ENCODE results near the gene RNF224. TPM values are rescaled to one million over a fixed set of nuclear protein-coding genes. Genes with fewer than 3 reads are reported as not detected.

The RNF224 gene
- total RNA-seq: 0.07 TPM in 1 of 2 replicates, not detected in the other

DNA sequence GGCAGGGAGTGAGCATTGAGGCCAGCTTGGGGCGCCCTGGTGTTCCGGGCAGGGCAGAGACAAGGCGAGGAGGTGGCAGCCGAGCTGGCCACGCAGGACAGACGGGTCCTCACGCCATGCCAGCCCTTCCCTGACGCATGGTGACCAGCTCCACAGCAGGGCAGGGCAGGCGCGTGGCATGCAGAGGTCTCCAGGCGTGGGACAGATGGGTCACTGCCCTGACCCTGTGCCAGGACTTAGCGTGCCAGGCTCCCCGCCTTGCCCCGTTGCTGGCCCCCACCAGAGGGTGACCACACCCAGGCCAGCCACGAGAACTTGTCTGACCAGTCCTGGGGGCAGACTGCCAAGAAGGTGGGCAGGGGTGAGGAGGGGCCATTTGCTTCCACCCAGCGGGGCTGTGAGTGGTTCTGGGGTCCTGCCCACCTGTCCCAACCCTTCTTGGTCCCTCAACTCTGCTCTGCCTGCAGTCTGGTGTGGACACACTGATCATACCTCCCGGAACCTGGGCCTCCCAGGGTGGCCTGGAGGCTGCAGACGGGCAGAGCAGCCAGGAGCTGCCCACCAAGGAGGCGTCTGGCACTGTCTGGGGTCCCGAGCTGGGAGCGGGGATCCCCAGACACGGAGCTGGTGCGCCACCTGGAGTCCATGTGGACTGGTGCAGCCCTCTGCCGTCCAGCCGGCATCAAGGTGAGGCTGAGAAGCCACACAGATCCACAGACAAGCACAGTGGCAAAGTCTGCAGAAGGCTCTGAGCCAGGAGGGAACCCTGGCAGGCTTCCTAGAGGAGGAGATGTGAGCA, at the start of gene RNF224:
RNF224 (plus strand) TSS at position 449 of the 799 bp plus-strand sequence. CDS start 834 bp downstream, outside the sequence.

DNA sequence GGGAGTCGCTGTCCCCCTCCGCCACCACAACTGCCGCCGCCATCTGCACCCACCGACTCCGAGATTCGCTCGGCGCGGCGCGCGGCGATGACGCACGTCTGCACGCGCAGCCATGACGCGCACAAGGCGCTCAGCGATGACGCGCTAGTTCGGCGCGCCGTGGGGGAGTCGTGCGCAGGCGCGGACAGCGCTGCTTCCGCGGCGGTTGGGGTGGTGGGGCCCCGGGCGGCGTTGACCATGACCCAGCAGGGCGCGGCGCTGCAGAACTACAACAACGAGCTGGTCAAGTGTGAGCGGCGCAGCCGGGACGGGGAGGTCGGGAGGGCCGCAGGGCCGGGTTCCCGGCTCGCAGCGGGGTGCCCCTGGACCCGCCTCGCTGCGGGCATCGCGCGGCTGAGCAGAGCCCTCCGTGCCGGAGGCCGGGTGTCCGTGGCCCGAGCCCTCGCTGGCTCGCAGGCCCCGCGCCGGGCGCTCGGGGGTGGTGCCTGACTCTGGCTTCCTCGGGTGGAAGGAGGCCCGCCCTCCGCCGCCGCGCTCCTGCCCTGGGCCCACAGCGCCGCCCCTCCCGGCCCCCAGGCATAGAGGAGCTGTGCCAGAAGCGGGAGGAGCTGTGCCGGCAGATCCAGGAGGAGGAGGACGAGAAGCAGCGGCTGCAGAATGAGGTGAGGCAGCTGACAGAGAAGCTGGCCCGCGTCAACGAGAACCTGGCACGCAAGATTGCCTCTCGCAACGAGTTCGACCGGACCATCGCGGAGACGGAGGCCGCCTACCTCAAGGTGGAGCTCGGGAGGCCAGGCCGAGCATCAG, 38.6 kb upstream of the RNF224 start, which contains the start of the genes ANAPC2 and SSNA1:
ANAPC2 (minus strand) TSS at position 71 of the 807 bp plus-strand sequence; CDS start at position 43, 28 bp downstream.
SSNA1 (plus strand) TSS at position 187 of the 807 bp plus-strand sequence; CDS start at position 238, 51 bp downstream.

DNA sequence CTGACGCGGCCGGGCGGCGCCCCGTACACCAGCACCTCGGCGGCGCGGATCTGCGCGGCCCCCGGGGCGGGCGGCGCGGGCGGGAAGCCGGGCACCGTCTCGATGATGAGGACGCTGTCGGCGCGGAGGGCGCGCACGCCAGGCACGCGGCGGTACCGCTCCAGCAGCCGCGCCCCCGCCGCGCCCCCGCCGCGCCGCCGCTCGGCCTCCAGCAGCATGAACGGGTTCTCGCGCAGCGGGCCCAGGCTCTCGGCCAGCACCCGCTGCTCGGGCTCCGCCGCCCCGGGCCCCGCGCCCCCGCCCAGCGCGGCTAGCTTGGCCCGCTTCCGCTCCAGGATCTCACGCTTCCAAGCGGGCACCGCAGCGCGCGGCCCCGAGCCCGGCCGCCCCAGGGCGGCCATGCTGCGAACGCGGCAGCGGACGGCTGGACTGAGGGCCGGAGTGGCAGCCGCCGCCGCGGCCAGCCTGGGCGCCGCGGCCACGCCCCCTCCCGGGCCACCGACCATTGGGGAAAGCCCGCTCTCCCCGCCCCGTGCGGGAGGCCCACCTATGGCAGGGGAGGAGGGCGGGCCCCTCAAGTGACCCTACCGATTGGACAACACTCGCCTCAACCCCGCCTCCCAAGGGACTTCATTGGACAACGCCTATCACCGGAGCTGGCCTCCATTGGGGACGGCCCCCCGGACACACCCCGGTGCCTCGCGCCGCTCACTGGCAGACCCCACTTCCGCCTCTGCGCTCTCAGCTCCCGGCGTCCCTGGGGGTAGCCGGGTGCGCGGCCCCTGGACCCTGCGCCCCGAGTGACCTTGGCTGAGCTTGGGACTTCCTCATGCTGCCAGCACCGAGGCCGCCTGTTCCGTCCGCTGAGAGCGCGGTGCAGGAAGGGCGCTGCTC, 26.7 kb upstream of the RNF224 start, which contains the start of gene TPRN:
TPRN (minus strand) TSS at position 431 of the 894 bp plus-strand sequence; CDS start at position 401, 30 bp downstream.

GRCh38 chr9:137205126-137206069, 21.9 kb upstream of the RNF224 start, which contains the start of the genes NDOR1 and TMEM203:
Gene NDOR1, plus strand, starts transcription at chr9:137205700. Its CDS starts 78 bp downstream, at chr9:137205778.
Gene TMEM203, minus strand, starts transcription at chr9:137205648. Its CDS starts 234 bp downstream, at chr9:137205414.

DNA sequence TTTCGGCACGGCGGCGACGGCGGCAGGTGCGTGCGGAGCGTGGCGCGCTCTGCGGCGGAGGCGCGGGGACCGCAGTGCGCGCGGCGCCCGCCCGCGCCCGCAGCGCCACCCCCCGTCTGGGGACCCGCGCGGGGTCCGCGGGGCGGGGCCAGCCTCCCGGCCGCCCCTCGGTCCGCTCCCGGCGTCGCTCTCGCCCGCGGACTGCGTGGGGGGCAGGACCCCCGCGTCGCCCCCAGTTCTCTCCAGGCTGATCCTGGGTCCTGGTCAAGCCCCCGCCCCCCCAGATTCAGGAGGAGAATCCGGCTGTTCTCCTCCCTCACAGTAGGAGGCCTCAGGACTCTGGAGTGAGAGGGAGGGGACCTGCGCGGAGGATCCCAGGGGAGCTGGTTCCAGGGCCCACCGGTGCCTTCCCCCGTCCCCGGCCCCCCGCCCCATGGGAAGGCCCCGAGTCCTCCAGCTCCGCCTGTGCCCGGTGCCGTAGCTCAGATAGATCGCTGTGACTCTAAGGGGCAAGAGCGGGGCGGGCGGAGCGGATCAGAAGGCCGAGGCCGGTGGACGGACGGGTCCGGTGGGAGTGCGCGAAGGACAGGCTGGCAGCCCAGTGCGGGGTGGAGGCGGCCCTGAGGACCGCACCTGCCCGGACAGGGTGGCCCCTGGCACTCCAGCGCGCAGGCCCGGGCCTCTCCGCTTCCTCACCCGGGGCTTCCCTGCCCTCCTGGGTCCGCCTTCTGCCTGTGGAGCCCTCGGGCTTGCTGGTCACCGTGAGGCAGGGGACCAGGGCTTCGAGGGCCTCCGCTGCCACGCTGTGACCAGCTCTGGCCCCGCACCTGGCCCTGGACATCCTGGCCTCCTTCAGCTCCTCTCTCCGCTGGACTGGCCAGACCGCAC, 4.9 kb upstream of the RNF224 start, which contains the start of gene RNF208:
RNF208 (minus strand) TSS at position 51 of the 888 bp plus-strand sequence. CDS start 1,028 bp downstream, outside the sequence.

GRCh38 chr9:137224830-137225694, 2.2 kb upstream of the RNF224 start, which contains the start of gene CYSRT1:
Gene CYSRT1, plus strand, starts transcription at chr9:137225174. Its CDS starts 448 bp downstream, at chr9:137225622.

DNA sequence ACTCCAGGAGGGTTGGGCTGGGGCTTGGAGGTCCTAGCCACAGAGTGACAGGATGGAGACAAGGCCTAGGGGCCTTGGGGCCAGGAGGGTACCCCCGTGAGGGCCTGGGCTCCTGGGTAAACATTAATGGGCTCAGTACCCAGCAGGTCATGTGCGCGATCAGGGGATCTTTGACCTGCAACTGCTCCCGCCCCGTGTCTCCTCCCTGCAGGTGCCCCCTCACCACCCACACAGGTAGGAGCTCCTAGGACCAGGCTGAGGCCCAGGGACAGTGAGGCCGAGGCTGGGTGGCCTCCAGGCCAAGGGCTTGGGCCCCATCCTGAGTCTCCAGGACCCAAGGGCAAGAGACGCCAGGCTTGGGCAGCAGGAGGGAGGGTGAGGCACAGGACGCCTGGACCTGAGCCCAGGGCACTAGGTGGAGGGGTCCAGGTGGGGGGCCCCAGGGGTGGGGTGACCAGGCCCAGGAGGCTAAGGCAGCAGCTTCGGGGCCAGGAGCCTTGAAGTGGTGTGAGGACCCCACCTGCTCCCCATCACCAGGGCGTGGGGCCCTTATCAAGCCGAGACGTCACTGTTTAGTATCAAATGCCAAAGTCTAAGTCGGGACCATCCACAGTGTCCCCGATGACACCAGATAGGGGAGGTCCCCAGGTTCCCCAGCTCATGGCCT, 3.5 kb downstream of the RNF224 start, which contains the start of gene SLC34A3:
SLC34A3 (plus strand) TSS at position 197 of the 667 bp plus-strand sequence. CDS start 802 bp downstream, outside the sequence.

DNA sequence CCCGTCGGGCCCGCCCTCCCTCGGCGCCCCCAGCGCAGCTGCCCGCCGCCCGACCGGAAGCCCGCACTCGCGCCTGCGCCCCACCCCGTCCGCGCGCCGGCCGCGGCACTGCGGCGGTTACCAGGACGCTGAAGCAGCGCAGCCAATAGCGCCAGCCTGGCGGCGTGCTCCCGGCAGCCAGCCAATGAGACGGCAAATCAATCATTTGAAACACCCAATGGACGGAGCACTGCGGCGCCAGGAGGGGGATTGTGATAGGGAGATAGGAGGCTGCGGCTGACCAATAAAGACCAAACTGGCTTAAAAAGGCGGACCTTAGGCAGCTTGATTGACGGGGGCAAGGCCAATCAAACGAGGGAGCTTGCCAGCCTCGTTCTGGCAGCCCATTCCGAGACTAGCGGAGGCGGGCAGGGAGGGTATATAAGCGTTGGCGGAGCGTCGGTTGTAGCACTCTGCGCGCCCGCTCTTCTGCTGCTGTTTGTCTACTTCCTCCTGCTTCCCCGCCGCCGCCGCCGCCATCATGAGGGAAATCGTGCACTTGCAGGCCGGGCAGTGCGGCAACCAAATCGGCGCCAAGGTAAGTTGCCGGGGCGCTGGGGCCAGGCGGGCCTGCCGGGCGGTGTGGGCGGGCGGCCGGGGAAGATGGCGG, 13.7 kb downstream of the RNF224 start, which contains the start of gene TUBB4B:
TUBB4B (plus strand) TSS at position 447 of the 649 bp plus-strand sequence; CDS start at position 521, 74 bp downstream.

GRCh38 chr9:137251194-137251461, 23.8 kb downstream of the RNF224 start, which contains the start of gene STPG3:
Gene STPG3, plus strand, starts transcription at chr9:137251286. Its CDS starts 1 bp downstream, at chr9:137251287.

GRCh38 chr9:137254624-137255447, 27.5 kb downstream of the RNF224 start, which contains the start of gene NELFB:
Gene NELFB, plus strand, starts transcription at chr9:137255327.

DNA sequence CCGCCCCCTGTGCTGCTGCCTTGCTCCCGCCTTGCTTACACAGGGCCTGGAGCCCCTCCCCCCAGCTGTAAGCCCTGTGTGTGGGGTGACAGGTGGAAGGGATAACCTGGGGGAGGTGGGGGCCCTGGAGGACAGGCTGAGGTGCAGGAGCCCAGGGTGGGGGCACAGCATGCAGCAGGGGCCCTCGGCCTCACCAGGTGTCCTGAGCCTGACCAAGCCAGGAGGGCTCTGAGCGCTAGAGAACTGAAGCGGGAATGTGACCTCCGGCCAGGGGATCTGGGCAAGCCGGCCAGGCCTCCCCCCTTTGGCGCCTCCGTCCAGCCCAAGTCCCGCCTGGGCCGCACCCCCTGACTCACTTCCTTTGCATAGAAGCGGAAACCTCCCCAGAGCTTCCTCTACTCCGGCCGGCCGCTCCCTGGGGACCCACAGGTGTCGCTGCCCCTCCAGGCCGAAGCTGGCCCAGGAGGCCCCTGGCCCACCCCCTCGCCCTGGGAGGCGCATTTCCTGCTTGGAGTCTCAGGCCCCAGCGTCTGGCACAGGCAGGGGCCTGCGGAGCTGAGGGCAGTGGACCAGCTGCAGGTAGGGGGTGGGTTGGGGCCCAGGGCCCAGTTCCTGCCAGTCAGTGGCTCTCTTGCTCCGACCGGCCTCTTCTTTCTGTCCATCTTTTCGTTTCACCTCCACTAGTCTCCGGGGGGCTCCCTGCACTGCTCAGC, 50.2 kb downstream of the RNF224 start, which contains the start of gene TOR4A:
TOR4A (plus strand) TSS at position 398 of the 713 bp plus-strand sequence. CDS start 964 bp downstream, outside the sequence.

Data from thoracic aorta endothelial cell (primary cell).